ENCODE data around the gene GPC6.

DNA sequence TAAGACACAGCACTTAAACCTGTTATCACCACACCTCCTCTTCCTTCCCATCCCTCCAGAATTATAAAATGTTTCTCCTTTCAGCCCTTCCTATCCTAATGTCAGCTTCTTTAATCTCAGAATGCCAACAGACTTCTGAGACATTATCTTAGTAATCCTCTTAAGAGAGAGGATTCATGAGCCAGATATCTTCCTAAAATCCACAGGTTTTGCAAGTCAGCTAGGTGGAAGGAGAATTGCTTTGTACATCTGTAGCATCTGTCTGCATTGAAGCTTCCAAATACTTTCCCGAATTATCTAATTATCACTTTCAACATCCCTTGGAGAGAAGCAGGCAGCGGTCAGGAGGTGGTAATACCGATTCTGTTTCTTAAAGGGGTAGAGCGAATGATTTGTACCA, 1073.8 kb downstream of the GPC6 start:
- TF ChIP-seq FOSL2 (IDR thresholded peaks at IDR 0.05; ENCODE audit: borderline replicate concordance, low read depth) (no peak), NRF1 (IDR thresholded peaks at IDR 0.05; ENCODE audit: low read depth, low read length) (no peak), POLR2AphosphoS5 (IDR thresholded peaks at IDR 0.05; ENCODE audit: low read depth, low read length) (no peak), TEAD4 (IDR thresholded peaks at IDR 0.05; ENCODE audit: borderline replicate concordance, insufficient read depth) (no peak), MXI1 (IDR thresholded peaks at IDR 0.05; ENCODE audit: low read depth, low read length) (no peak), YY1 (IDR thresholded peaks at IDR 0.05; ENCODE audit: low read depth) (no peak), EZH2phosphoT487 (IDR thresholded peaks at IDR 0.05; ENCODE audit: borderline replicate concordance, low read depth) (no peak), EP300 (IDR thresholded peaks at IDR 0.05; ENCODE audit: borderline replicate concordance in 1 of 2, low read depth in 1 of 2, low read length in 1 of 2) (no peak), RFX5 (IDR thresholded peaks at IDR 0.05; ENCODE audit: low read length) (no peak), SMC3 (IDR thresholded peaks at IDR 0.05; ENCODE audit: low read depth, low read length) (no peak), GABPA (IDR thresholded peaks at IDR 0.05; ENCODE audit: low read depth) (no peak)
- TF ChIP-seq, protein P1, sequence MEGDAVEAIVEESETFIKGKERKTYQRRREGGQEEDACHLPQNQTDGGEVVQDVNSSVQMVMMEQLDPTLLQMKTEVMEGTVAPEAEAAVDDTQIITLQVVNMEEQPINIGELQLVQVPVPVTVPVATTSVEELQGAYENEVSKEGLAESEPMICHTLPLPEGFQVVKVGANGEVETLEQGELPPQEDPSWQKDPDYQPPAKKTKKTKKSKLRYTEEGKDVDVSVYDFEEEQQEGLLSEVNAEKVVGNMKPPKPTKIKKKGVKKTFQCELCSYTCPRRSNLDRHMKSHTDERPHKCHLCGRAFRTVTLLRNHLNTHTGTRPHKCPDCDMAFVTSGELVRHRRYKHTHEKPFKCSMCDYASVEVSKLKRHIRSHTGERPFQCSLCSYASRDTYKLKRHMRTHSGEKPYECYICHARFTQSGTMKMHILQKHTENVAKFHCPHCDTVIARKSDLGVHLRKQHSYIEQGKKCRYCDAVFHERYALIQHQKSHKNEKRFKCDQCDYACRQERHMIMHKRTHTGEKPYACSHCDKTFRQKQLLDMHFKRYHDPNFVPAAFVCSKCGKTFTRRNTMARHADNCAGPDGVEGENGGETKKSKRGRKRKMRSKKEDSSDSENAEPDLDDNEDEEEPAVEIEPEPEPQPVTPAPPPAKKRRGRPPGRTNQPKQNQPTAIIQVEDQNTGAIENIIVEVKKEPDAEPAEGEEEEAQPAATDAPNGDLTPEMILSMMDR (IDR thresholded peaks at IDR 0.05), result no peak
- TF ChIP-seq, protein P2, sequence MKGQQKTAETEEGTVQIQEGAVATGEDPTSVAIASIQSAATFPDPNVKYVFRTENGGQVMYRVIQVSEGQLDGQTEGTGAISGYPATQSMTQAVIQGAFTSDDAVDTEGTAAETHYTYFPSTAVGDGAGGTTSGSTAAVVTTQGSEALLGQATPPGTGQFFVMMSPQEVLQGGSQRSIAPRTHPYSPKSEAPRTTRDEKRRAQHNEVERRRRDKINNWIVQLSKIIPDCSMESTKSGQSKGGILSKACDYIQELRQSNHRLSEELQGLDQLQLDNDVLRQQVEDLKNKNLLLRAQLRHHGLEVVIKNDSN (IDR thresholded peaks at IDR 0.05; ENCODE audit: borderline replicate concordance, low read depth), result no peak
- TF ChIP-seq, protein P3, sequence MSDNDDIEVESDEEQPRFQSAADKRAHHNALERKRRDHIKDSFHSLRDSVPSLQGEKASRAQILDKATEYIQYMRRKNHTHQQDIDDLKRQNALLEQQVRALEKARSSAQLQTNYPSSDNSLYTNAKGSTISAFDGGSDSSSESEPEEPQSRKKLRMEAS (IDR thresholded peaks at IDR 0.05; ENCODE audit: low read depth), result no peak
